ENCODE results near the gene HDAC3.
A peak's percentile ranks its signal among the peaks of the same experiment; 100 is the strongest.

The HDAC3 gene

DNA sequence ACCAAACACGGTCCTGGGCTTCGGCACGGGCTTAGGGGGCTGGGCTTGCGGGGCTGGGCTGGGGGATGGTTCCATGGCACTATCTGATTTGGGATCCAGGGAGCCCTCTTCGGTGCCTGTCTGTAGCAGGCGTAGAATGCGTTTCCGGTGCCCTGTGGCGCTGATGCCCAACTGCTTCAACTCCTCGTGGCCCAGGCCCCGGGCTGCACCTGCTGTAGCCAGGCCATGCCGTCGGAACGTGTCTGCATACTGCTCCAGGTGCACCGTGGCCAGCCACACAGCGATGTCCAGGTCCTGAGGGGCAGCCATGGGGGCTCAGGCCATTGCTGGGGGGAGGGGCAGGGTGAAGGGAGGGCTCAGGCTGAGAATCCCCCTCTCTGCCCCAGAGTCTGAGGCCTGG is 43.5 kb upstream of the HDAC3 start:
- no peak for DNase-seq (ENCODE audit: low read depth)
- TF ChIP-seq, protein P1, sequence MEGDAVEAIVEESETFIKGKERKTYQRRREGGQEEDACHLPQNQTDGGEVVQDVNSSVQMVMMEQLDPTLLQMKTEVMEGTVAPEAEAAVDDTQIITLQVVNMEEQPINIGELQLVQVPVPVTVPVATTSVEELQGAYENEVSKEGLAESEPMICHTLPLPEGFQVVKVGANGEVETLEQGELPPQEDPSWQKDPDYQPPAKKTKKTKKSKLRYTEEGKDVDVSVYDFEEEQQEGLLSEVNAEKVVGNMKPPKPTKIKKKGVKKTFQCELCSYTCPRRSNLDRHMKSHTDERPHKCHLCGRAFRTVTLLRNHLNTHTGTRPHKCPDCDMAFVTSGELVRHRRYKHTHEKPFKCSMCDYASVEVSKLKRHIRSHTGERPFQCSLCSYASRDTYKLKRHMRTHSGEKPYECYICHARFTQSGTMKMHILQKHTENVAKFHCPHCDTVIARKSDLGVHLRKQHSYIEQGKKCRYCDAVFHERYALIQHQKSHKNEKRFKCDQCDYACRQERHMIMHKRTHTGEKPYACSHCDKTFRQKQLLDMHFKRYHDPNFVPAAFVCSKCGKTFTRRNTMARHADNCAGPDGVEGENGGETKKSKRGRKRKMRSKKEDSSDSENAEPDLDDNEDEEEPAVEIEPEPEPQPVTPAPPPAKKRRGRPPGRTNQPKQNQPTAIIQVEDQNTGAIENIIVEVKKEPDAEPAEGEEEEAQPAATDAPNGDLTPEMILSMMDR (IDR thresholded peaks at IDR 0.05; ENCODE audit: low read length, missing control alignments): no peak

DNA sequence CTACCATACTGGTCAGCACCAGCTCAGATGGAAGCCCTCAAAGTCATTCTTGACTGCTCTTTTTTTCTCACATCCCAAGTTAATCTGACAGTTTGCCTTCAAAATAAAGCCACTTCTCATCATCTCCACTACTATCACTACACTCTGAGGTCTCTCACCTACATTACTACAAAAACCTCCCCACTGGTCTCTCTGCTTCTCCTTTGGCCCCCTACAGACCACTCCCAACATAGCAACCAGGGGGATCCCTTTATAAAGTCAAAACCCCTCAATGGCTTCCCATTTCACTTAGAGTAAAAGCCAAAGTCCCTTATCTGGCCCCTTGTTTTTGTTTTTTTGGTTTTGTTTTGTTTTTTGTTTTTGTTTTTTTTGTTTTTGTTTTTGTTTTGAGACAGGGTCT is 40.8 kb upstream of the HDAC3 start:
- no peak for DNase-seq (ENCODE audit: low read depth)
- TF ChIP-seq, protein P1 (IDR thresholded peaks at IDR 0.05; ENCODE audit: low read length, missing control alignments): peak; percentile 24
- no peak overlapping the region for H3K4me3 ChIP-seq (replicated peaks; ENCODE audit: low read depth, low read length)

More for the DNA sequence above, 43.5 kb upstream of the HDAC3 start:
- H3K4me3 ChIP-seq (replicated peaks; ENCODE audit: low read depth, low read length): peak overlapping the region; percentile 67

DNA sequence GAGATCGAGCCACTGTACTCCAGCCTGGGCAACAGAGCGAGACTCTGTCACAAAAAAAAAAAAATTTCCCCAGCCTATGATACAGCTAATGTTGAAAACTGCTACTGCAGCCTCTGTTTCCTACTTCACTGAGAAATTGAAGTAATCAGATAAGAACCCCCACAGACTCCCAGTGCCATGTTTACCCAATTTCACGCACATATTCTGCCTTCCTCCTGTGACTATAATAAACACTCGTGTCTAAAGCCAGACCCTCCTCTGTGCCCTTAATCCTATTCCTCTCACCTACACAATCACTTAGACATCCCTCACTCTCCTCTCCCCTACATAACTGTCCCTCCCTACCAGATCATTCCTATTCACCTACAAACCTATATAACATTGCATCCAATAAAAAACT is 39.0 kb upstream of the HDAC3 start:
- DNase-seq (ENCODE audit: low read depth): no peak
- H3K4me3 ChIP-seq (replicated peaks; ENCODE audit: low read depth, low read length): no peak overlapping the region
- TF ChIP-seq, protein P1 (IDR thresholded peaks at IDR 0.05; ENCODE audit: low read length, missing control alignments): no peak

DNA sequence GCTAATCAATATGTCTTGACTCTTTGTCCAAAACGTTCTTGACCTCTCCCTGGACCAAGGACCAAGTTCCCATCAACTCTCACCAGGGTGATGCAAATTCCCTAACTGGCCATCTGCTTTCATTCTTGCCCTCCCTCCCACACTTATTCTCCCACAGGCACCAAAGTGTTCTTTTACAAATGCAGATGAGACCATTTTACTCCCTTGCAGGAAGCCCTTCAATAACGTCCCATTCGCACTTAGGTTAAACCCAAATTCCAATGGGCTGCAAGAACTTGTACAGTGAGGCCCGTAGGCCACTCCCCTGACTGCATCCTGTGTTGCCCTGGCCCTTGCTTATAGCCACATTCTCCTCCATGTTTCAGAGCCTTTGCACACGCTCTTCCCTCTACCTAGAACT is 38.1 kb upstream of the HDAC3 start:
- no peak overlapping the region for H3K4me3 ChIP-seq (replicated peaks; ENCODE audit: low read depth, low read length)
- DNase-seq (ENCODE audit: low read depth): no peak
- TF ChIP-seq, protein P1 (IDR thresholded peaks at IDR 0.05; ENCODE audit: low read length, missing control alignments): no peak

DNA sequence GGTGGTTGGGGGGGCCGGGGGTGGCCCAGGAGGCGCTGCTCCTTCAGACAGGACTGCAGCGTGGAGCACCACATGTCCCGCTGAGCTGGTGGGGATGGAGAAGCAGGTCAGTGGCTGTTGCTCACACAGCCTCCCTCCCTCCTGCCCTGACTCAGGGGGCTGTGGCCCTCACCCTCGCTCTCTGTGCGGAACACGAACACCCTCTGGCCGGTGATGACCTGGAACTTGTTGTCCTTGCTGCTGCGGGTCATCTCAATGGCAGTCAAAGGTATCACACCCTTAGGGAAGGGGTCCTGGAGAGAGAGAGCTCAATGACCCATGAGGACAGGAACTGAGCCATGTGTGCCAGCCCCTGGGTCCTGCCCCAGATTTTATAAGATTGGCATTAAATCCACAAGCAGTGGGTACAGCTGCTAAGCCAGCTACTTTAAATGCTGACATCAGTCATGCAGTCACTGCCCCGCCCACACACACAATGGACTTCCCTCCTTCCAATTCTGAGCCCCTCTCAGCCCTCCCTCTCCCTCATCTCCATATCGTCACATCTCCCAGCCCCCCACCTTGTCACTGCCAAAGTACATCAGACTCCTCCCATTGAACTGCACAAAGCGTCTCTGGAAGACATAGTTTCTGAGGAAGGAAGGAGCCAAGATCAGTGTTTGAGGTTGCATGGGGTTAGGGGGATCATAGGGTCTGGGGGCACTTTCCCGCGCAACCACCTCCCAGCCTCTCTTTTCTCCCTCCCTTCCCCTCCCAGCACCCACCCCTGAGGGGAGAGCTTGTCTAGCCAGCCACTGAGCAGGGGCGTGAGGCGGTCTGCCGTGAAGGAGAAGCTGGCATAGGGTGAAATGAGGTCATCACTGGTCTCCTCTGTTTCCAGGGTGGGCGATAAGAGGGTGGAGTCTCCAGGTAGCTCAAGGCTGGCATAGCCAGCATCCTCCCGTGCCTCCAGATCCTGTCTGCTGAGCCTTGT is 36.5 kb upstream of the HDAC3 start:
- TF ChIP-seq, protein P1 (IDR thresholded peaks at IDR 0.05; ENCODE audit: low read length, missing control alignments): no peak
- peak; percentile 53 for DNase-seq (ENCODE audit: low read depth)
- H3K4me3 ChIP-seq (replicated peaks; ENCODE audit: low read depth, low read length): no peak overlapping the region

DNA sequence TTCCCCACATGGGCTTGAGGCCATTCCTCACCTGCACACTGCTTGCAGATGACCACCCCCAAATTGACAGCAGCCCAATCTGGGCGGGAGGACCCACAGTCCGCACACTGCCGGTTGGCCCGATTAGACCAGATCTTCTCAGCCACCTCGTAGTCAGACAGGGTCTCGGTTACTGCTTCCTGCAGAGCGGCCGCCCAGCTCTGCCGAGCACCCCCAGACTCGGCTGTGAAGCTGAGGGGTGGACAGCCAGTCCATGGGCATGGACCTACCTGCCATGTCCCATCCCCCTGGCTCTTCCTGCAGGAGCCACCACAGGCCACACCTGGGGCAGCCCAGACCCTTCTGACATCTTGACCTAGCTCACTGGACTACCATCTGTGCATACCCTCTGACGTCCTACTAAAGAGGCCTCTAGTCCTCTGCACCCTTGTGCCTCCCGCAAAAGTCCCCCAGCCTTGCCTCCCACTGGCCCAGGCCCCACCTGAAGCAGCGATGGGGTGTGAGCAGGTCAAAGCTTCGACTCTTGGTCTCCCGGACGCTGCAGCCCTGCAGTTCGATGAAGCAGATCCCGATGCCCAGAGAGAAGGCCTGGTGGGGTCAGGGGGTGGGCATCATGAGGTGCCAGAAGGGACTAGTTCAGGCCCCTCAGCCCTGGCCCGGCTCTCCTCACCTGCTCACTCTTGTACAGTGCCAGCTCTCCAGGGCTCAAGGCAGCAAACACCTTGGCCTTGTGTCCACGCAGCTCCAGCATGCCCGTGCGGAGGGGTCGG is 35.6 kb upstream of the HDAC3 start:
- TF ChIP-seq, protein P1 (IDR thresholded peaks at IDR 0.05; ENCODE audit: low read length, missing control alignments): no peak
- H3K4me3 ChIP-seq (replicated peaks; ENCODE audit: low read depth, low read length): no peak overlapping the region
- DNase-seq (ENCODE audit: low read depth): no peak
